Aorta (tissue), 5 donors: Measurements from ENCODE around the gene TMEM143. TPM values are rescaled to one million over a fixed set of nuclear protein-coding genes. Genes with fewer than 3 reads are reported as not detected.
A peak's percentile ranks its signal among the peaks of the same experiment; 100 is the strongest.
"Not testable (repeated sequence)": the region's sequence is repeated elsewhere in the genome, so short reads cannot be mapped to it uniquely, and the experiment has no call there.

ENCODE experiments used
- ATAC-seq: fragments of 200-7000 bp; cut with Tn5 transposase; one replicate; pipeline ENCODE4 v1.9.1; 2022; ENCODE audit warnings: moderate library complexity; ENCODE audit not compliant: low FRiP score
- DNase-seq, 2 donors: peaks; one replicate each; pipeline ENCODE4 v3.0.0-alpha.2; 2020
- H3K27ac ChIP-seq, 2 donors: one replicate each; pipeline ENCODE4 v1.5.1; 2013; ENCODE audit warnings: low read length in 2 of 2, mild to moderate bottlenecking in 2 of 2, moderate library complexity in 2 of 2, control low read depth in 1 of 2, inconsistent platforms in 1 of 2, low read depth in 1 of 2
- H3K27me3 ChIP-seq, 2 donors: one replicate each; pipeline ENCODE4 v1.6.1; 2013; ENCODE audit warnings: control low read depth in 1 of 2, low read length in 1 of 2, mild to moderate bottlenecking in 1 of 2, moderate library complexity in 1 of 2; ENCODE audit not compliant: insufficient read depth in 2 of 2, control insufficient read depth in 1 of 2
- H3K36me3 ChIP-seq, 2 donors: one replicate each; pipeline ENCODE4 v1.6.1; 2013; ENCODE audit warnings: control low read depth in 1 of 2, low read length in 1 of 2, mild to moderate bottlenecking in 1 of 2; ENCODE audit not compliant: insufficient read depth in 2 of 2, control insufficient read depth in 1 of 2
- H3K4me1 ChIP-seq, 2 donors: one replicate each; pipeline ENCODE4 v1.6.1; 2013; ENCODE audit warnings: low read length in 2 of 2, control low read depth in 1 of 2, mild to moderate bottlenecking in 1 of 2, moderate library complexity in 1 of 2; ENCODE audit not compliant: insufficient read depth in 2 of 2, control insufficient read depth in 1 of 2
- H3K4me3 ChIP-seq, 2 donors: one replicate each; pipeline ENCODE4 v1.5.1; 2013; ENCODE audit warnings: low read length in 2 of 2, control low read depth in 1 of 2, mild to moderate bottlenecking in 1 of 2
- H3K9me3 ChIP-seq: one replicate; pipeline ENCODE4 v1.6.1; 2013; ENCODE audit warnings: mild to moderate bottlenecking, low read length; ENCODE audit not compliant: control insufficient read depth
- WGBS, 2 donors: extraction: QIAGEN DNeasy Blood & Tissue Kit; methylation state at CpG; one replicate each; pipeline ENCODE4 v1.1.7; 2013; 5-methylcytosine and 5-hydroxymethylcytosine counted together
- intact Hi-C, 2 donors: fragments of 100-400 bp; cut with DNase I; formaldehyde crosslinking; loops; one replicate each; pipeline versions ENCODE4 v1.14.2 to v1.15.0; 2022
- polyA plus RNA-seq, 2 donors: library from polyadenylated mRNA; stranded (reverse); fragments of 200-250 nt; gene quantifications; one replicate each; pipeline ENCODE4 v1.2.3, GENCODE V29; 2013
- total RNA-seq, 2 donors: library from RNA; stranded (reverse); fragmentation: NEBNext Ultra II Directional; extraction: Animal tissue kit (Norgen Biotek cat#: 25700); gene quantifications; one replicate each; pipeline ENCODE4 v1.2.1, GENCODE V29; 2021
- donor health status: healthy with polysubstance abuse.
- donor health status: Bipolar disorder and iron deficiency.
- donor health status: DM: no; HTN: no; CAD: no.
- donor health status: DM: no; HTN: no; CAD: no.
- donor health status: DM: yes; HTN: yes; CAD: no.

The TMEM143 gene
- total and polyA plus RNA-seq, 4 donors, result 4.9 to 9.2 (median 6.5) TPM

- DNase-seq (no peak), ATAC-seq (no peak)
- no peak overlapping the region for H3K27ac ChIP-seq
- no peaks in the 10 kb centered on the region for H3K9me3 ChIP-seq
- no peaks in the 10 kb centered on the region for H3K36me3 ChIP-seq
- 86 to 91% methylated on average over 14 to 15 of the region's 15 CpGs for WGBS, 2 donors
- no peaks in the 10 kb centered on the region for H3K4me1 ChIP-seq
- intact Hi-C loops, result loop anchor here in 1 of 2 donors (5.0 kb wide), 1 partner anchor 71 kb away; a partner anchor contains a TSS
- H3K4me3 ChIP-seq, result no peak overlapping the region
- no peaks in the 10 kb centered on the region for H3K27me3 ChIP-seq
Measured at GRCh38 chr19:48392860-48393558, 29.3 kb upstream of the TMEM143 start.

GRCh38 chr19:48392006-48392344 lies 28.2 kb upstream of the TMEM143 start:
- 86 to 87% methylated on average over 1 of the region's 1 CpG for WGBS, 2 donors
- H3K9me3 ChIP-seq, H3K4me1 ChIP-seq, H3K4me3 ChIP-seq, H3K27me3 ChIP-seq, ATAC-seq, H3K27ac ChIP-seq, DNase-seq, H3K36me3 ChIP-seq: not testable (repeated sequence)
- intact Hi-C loops, result loop anchor here in 1 of 2 donors (5.0 kb wide), 1 partner anchor 70 kb away; a partner anchor contains a TSS

- H3K27ac ChIP-seq, result peak within 1 kb of the TSS; percentile 28 to 37
- H3K4me3 ChIP-seq, result peak within 1 kb of the TSS; percentile 68 to 92
- no peaks in the 10 kb centered on the region for H3K4me1 ChIP-seq
- ATAC-seq (peak; percentile 95), DNase-seq (peak; percentile 85 to 92)
- no peaks in the 10 kb centered on the region for H3K27me3 ChIP-seq
- WGBS, 2 donors, result 4 to 7% methylated on average over 34 to 42 of the region's 42 CpGs
- intact Hi-C loops, result loop anchor here in 1 of 2 donors (1.0 to 5.0 kb wide), 2 partner anchors 69 to 193 kb away; a partner anchor contains a TSS
- no peaks in the 10 kb centered on the region for H3K36me3 ChIP-seq
- no peaks in the 10 kb centered on the region for H3K9me3 ChIP-seq
Measured at GRCh38 chr19:48391100-48392005, 27.6 kb upstream of the TMEM143 start, which contains the start of gene KDELR1. Gene KDELR1 (minus strand): TSS chr19:48391551. CDS start chr19:48391358, 193 bp downstream.

- Histone ChIP-seq H3K27ac (peak overlapping the region; percentile 28 to 37), H3K4me1 (no peaks in the 10 kb centered on the region), H3K27me3 (no peaks in the 10 kb centered on the region), H3K4me3 (peak overlapping the region; percentile 68 to 92), H3K36me3 (peaks cover 0 to 2% of the 10 kb centered on the region in 2 donors), H3K9me3 (no peaks in the 10 kb centered on the region)
- DNase-seq (peak; percentile 78 to 89), ATAC-seq (peak; percentile 85)
- WGBS, 2 donors, result 1 to 2% methylated on average over 24 of the region's 24 CpGs
- intact Hi-C loops, result loop anchor here in 1 of 2 donors (1.0 to 5.0 kb wide), 2 partner anchors 68 to 194 kb away; a partner anchor contains a TSS
Measured at GRCh38 chr19:48390188-48391099, 26.7 kb upstream of the TMEM143 start.

DNA sequence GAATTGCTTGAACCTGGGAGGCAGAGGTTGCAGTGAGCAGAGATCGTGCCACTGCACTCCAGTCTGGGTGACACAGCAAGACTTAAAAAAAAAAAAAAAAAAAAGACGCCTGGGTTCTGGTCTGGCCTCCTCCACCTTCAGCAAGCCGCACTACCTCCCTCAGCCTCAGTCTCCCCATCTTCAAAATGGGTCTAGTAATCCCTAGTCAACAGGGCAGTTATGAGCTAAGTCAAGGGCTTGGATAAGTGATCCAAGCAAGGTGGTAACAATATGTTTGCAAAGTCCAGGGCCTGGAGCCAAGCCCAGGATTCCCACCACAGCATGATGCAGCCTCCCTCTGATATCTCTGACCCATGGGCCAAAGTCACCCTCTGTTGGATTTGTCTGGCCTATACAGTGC lies 23.2 kb upstream of the TMEM143 start:
- H3K36me3 ChIP-seq, result peaks cover 0 to 10% of the 10 kb centered on the region in 2 donors
- H3K9me3 ChIP-seq, result no peaks in the 10 kb centered on the region
- 86 to 92% methylated on average over 3 of the region's 3 CpGs for WGBS, 2 donors
- no peak overlapping the region for H3K27ac ChIP-seq
- ATAC-seq, result no peak
- H3K4me3 ChIP-seq, result no peak overlapping the region
- no peaks in the 10 kb centered on the region for H3K4me1 ChIP-seq
- intact Hi-C loops, result no loop called here
- no peaks in the 10 kb centered on the region for H3K27me3 ChIP-seq
- DNase-seq, result no peak

- intact Hi-C loops, result no loop called here
- no peaks in the 10 kb centered on the region for H3K4me1 ChIP-seq
- WGBS, 2 donors, result 88 to 92% methylated on average over 7 of the region's 7 CpGs
- H3K27ac ChIP-seq, result no peak overlapping the region
- peaks cover 0 to 10% of the 10 kb centered on the region in 2 donors for H3K36me3 ChIP-seq
- no peaks in the 10 kb centered on the region for H3K9me3 ChIP-seq
- no peak overlapping the region for H3K4me3 ChIP-seq
- ATAC-seq (no peak), DNase-seq (no peak)
- H3K27me3 ChIP-seq, result no peaks in the 10 kb centered on the region
Measured at GRCh38 chr19:48385461-48386087, 21.8 kb upstream of the TMEM143 start.

- WGBS, 2 donors, result 94 to 95% methylated on average over 8 of the region's 8 CpGs
- Histone ChIP-seq H3K36me3 (peaks cover 0 to 10% of the 10 kb centered on the region in 2 donors), H3K4me3 (no peak overlapping the region), H3K27me3 (no peaks in the 10 kb centered on the region), H3K9me3 (no peaks in the 10 kb centered on the region), H3K27ac (no peak overlapping the region), H3K4me1 (no peaks in the 10 kb centered on the region)
- intact Hi-C loops, result no loop called here
- ATAC-seq, result no peak
- DNase-seq, result no peak
Measured at GRCh38 chr19:48382286-48382685, 18.5 kb upstream of the TMEM143 start.
